Liver (tissue), 9 donors: ENCODE data around the gene YBEY. TPM values are rescaled to one million over a fixed set of nuclear protein-coding genes. Genes with fewer than 3 reads are reported as not detected.

Source experiments
- DNase-seq: peaks from one replicate; pipeline ENCODE4 v3.0.0-alpha.2; 2017; ENCODE audit warnings: low spot score
- H3K27ac ChIP-seq, 2 donors: one replicate each; pipeline ENCODE4 v1.7.0; 2013; ENCODE audit warnings: inconsistent platforms in 2 of 2, low read length in 2 of 2, control low read depth in 1 of 2, low read depth in 1 of 2, mild to moderate bottlenecking in 1 of 2
- H3K27me3 ChIP-seq, 4 donors: one replicate each; pipeline versions ENCODE4 v1.6.1 to v1.7.0; 2013; ENCODE audit warnings: low read length in 3 of 4, inconsistent platforms in 1 of 4, mild to moderate bottlenecking in 1 of 4, moderate library complexity in 1 of 4; ENCODE audit not compliant: control insufficient read depth in 4 of 4, insufficient read depth in 4 of 4
- H3K36me3 ChIP-seq, 4 donors: one replicate each; pipeline versions ENCODE4 v1.6.1 to v1.7.0; 2013; ENCODE audit warnings: low read length in 3 of 4, mild to moderate bottlenecking in 3 of 4, low read depth in 1 of 4, moderate library complexity in 1 of 4; ENCODE audit not compliant: control insufficient read depth in 4 of 4, insufficient read depth in 3 of 4
- H3K4me1 ChIP-seq, 4 donors: one replicate each; pipeline versions ENCODE4 v1.6.1 to v1.7.0; 2013; ENCODE audit warnings: low read length in 3 of 4, mild to moderate bottlenecking in 3 of 4, moderate library complexity in 1 of 4; ENCODE audit not compliant: control insufficient read depth in 4 of 4, insufficient read depth in 4 of 4
- H3K4me3 ChIP-seq, 3 donors: one replicate each; pipeline versions ENCODE4 v1.6.1 to v1.7.0; 2013; ENCODE audit warnings: low read length in 3 of 3, control low read depth in 1 of 3, low read depth in 1 of 3, mild to moderate bottlenecking in 1 of 3
- H3K9ac ChIP-seq, 2 donors: one replicate each; pipeline ENCODE4 v1.7.0; 2013; ENCODE audit warnings: low read length in 2 of 2, mild to moderate bottlenecking in 2 of 2, moderate library complexity in 2 of 2, control low read depth in 1 of 2, low read depth in 1 of 2
- H3K9me3 ChIP-seq, 4 donors: one replicate each; pipeline versions ENCODE4 v1.6.1 to v1.7.0; 2013; ENCODE audit warnings: low read length in 3 of 4; ENCODE audit not compliant: control insufficient read depth in 4 of 4
- CTCF ChIP-seq: fragments of 150-350 bp; IDR thresholded peaks from 2 replicates; pipeline ENCODE4 v1.5.1; 2017; ENCODE audit warnings: improper control_type of control experiment, low read depth, low read length; ENCODE audit not compliant: missing input control
- EGR1 ChIP-seq, 2 donors: IDR thresholded peaks; 2 replicates each; pipeline ENCODE4 v1.6.1; 2016 to 2018; ENCODE audit warnings: antibody characterized with exemption in 2 of 2, low read depth in 2 of 2
- FOXA1 ChIP-seq: IDR thresholded peaks from 2 replicates; pipeline ENCODE4 v1.6.1; 2016; ENCODE audit warnings: antibody characterized with exemption
- FOXA2 ChIP-seq: IDR thresholded peaks from 2 replicates; pipeline ENCODE4 v1.6.1; 2016; ENCODE audit warnings: antibody characterized with exemption
- GABPA ChIP-seq, 2 donors: IDR thresholded peaks in 1 of 2; conservative IDR thresholded peaks in 1 of 2; 2 replicates each; pipeline ENCODE4 v1.6.1; 2016; ENCODE audit warnings: antibody characterized with exemption in 2 of 2, mild to moderate bottlenecking in 1 of 2, moderate library complexity in 1 of 2
- HNF4A ChIP-seq, 2 donors: conservative IDR thresholded peaks; 2 replicates each; pipeline ENCODE4 v1.6.1; 2016; ENCODE audit warnings: antibody characterized with exemption in 2 of 2, mild to moderate bottlenecking in 2 of 2
- HNF4G ChIP-seq: IDR thresholded peaks from 2 replicates; pipeline ENCODE4 v1.6.1; 2016; ENCODE audit warnings: antibody characterized with exemption
- JUND ChIP-seq, 2 donors: IDR thresholded peaks; 2 replicates each; pipeline ENCODE4 v1.6.1; 2016; ENCODE audit warnings: antibody characterized with exemption in 2 of 2
- NR2F2 ChIP-seq: IDR thresholded peaks from 2 replicates; pipeline ENCODE4 v1.6.1; 2016; ENCODE audit warnings: antibody characterized with exemption
- RAD21 ChIP-seq, 2 donors: IDR thresholded peaks; 2 replicates each; pipeline ENCODE4 v1.6.1; 2016; ENCODE audit warnings: antibody characterized with exemption in 2 of 2, mild to moderate bottlenecking in 2 of 2
- RXRA ChIP-seq, 2 donors: IDR thresholded peaks; 2 replicates each; pipeline ENCODE4 v1.6.1; 2017 to 2018; ENCODE audit warnings: antibody characterized with exemption in 2 of 2, mild to moderate bottlenecking in 1 of 2
- SP1 ChIP-seq: IDR thresholded peaks from 2 replicates; pipeline ENCODE4 v1.6.1; 2018; ENCODE audit warnings: antibody characterized with exemption, mild to moderate bottlenecking
- TAF1 ChIP-seq: conservative IDR thresholded peaks from 2 replicates; pipeline ENCODE4 v1.6.1; 2016; ENCODE audit warnings: antibody characterized with exemption, mild to moderate bottlenecking
- YY1 ChIP-seq: IDR thresholded peaks from 2 replicates; pipeline ENCODE4 v1.6.1; 2016; ENCODE audit warnings: antibody characterized with exemption, mild to moderate bottlenecking
- WGBS: extraction: QIAGEN DNeasy Blood & Tissue Kit; methylation state at CpG from one replicate; pipeline ENCODE4 v1.1.7; 2013; 5-methylcytosine and 5-hydroxymethylcytosine counted together
- polyA plus RNA-seq, 2 donors: library from polyadenylated mRNA; stranded (reverse) in 1 of 2; unstranded in 1 of 2; fragments of 200-250 nt in 1 of 2; fragments of >200 nt in 1 of 2; fragmentation: Nextera tagmentation in 1 of 2; extraction: Ambion mirVana in 1 of 2; gene quantifications; one replicate each; pipeline versions ENCODE4 v1.2.1 to v1.2.3, GENCODE V29; 2013 to 2015
- total RNA-seq, 2 donors: library from RNA; depleted of rRNA; stranded (reverse); fragments of >200 nt; gene quantifications; one replicate each; pipeline ENCODE4 v1.2.3, GENCODE V29; 2014
- TF ChIP-seq, protein P1 (sequence below): IDR thresholded peaks from 2 replicates; pipeline ENCODE4 v1.6.1; 2016; ENCODE audit warnings: antibody characterized with exemption
- TF ChIP-seq, protein P2 (sequence below): IDR thresholded peaks from 2 replicates; pipeline ENCODE4 v1.6.1; 2016; ENCODE audit warnings: antibody characterized with exemption
- TF ChIP-seq, protein P3 (sequence below): IDR thresholded peaks from 2 replicates; pipeline ENCODE4 v1.6.1; 2016; ENCODE audit warnings: antibody characterized with exemption, mild to moderate bottlenecking
- donor health status: healthy.
- donor health status: healthy.
- donor health status: healthy.
- donor health status: healthy.
- donor health status: healthy.

YBEY gene
- total and polyA plus RNA-seq, 4 donors: 6.3 to 11.8 (median 10.0) TPM

DNA sequence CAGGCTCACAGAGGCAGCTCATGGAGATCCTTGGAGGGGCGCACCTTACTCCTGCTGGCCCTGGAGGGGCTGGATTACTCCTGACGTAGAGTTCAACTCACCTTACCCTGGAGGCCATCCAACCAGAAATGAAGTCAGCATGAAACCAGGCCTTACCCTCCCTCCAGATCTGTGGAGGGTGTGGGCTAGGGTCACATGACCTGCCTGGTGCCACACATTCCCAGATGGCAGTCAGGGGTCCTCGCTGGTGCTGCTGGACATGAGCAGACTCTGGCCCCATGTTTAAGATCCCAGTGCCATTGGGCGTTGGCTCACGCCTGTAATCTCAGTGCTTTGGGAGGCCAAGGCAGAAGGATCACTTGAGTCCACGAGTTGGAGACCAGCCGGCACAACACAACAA, 33.0 kb downstream of the YBEY start:
- no peak for TF ChIP-seq HNF4A (conservative IDR thresholded peaks at IDR 0.05)
- TF ChIP-seq HNF4G: no peak
- no peak for TF ChIP-seq YY1
- TF ChIP-seq NR2F2: no peak
- TF ChIP-seq EGR1 (IDR thresholded peaks at IDR 0.05; ENCODE audit: low read depth in 2 of 2): no peak
- TF ChIP-seq JUND (IDR thresholded peaks at IDR 0.05): no peak
- no peak for TF ChIP-seq SP1
- TF ChIP-seq FOXA2: no peak
- TF ChIP-seq, protein P1, sequence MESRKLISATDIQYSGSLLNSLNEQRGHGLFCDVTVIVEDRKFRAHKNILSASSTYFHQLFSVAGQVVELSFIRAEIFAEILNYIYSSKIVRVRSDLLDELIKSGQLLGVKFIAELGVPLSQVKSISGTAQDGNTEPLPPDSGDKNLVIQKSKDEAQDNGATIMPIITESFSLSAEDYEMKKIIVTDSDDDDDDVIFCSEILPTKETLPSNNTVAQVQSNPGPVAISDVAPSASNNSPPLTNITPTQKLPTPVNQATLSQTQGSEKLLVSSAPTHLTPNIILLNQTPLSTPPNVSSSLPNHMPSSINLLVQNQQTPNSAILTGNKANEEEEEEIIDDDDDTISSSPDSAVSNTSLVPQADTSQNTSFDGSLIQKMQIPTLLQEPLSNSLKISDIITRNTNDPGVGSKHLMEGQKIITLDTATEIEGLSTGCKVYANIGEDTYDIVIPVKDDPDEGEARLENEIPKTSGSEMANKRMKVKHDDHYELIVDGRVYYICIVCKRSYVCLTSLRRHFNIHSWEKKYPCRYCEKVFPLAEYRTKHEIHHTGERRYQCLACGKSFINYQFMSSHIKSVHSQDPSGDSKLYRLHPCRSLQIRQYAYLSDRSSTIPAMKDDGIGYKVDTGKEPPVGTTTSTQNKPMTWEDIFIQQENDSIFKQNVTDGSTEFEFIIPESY: no peak
- TF ChIP-seq, protein P2, sequence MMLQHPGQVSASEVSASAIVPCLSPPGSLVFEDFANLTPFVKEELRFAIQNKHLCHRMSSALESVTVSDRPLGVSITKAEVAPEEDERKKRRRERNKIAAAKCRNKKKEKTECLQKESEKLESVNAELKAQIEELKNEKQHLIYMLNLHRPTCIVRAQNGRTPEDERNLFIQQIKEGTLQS: no peak
- TF ChIP-seq RAD21 (IDR thresholded peaks at IDR 0.05): no peak
- TF ChIP-seq, protein P3, sequence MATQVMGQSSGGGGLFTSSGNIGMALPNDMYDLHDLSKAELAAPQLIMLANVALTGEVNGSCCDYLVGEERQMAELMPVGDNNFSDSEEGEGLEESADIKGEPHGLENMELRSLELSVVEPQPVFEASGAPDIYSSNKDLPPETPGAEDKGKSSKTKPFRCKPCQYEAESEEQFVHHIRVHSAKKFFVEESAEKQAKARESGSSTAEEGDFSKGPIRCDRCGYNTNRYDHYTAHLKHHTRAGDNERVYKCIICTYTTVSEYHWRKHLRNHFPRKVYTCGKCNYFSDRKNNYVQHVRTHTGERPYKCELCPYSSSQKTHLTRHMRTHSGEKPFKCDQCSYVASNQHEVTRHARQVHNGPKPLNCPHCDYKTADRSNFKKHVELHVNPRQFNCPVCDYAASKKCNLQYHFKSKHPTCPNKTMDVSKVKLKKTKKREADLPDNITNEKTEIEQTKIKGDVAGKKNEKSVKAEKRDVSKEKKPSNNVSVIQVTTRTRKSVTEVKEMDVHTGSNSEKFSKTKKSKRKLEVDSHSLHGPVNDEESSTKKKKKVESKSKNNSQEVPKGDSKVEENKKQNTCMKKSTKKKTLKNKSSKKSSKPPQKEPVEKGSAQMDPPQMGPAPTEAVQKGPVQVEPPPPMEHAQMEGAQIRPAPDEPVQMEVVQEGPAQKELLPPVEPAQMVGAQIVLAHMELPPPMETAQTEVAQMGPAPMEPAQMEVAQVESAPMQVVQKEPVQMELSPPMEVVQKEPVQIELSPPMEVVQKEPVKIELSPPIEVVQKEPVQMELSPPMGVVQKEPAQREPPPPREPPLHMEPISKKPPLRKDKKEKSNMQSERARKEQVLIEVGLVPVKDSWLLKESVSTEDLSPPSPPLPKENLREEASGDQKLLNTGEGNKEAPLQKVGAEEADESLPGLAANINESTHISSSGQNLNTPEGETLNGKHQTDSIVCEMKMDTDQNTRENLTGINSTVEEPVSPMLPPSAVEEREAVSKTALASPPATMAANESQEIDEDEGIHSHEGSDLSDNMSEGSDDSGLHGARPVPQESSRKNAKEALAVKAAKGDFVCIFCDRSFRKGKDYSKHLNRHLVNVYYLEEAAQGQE: no peak
- TF ChIP-seq RXRA (IDR thresholded peaks at IDR 0.05): no peak
- TF ChIP-seq CTCF: no peak
- no peak for TF ChIP-seq FOXA1
- 97% methylated on average over 7 of the region's 7 CpGs for WGBS
- Histone ChIP-seq H3K4me3 (no peak overlapping the region), H3K27ac (no peak overlapping the region), H3K9me3 (no peaks in the 10 kb centered on the region), H3K4me1 (peaks cover 3 to 15% (median 14%) of the 10 kb centered on the region in 4 donors), H3K27me3 (no peaks in the 10 kb centered on the region), H3K36me3 (no peaks in the 10 kb centered on the region), H3K9ac (no peak overlapping the region)
- DNase-seq: peak; percentile 55

GRCh38 chr21:46320331-46320801, 34.2 kb downstream of the YBEY start:
- no peaks in the 10 kb centered on the region for H3K36me3 ChIP-seq
- H3K4me3 ChIP-seq: no peak overlapping the region
- H3K27me3 ChIP-seq: no peaks in the 10 kb centered on the region
- H3K27ac ChIP-seq: no peak overlapping the region
- peaks cover 3 to 23% (median 19%) of the 10 kb centered on the region in 4 donors for H3K4me1 ChIP-seq
- peak; percentile 74 for DNase-seq
- H3K9ac ChIP-seq: no peak overlapping the region
- H3K9me3 ChIP-seq: no peaks in the 10 kb centered on the region
- WGBS: 71% methylated on average over 4 of the region's 4 CpGs
- TF ChIP-seq TAF1 (no peak), HNF4A (conservative IDR thresholded peaks at IDR 0.05) (no peak), GABPA (IDR thresholded peaks at IDR 0.05 in 1 of 2, conservative IDR thresholded peaks at IDR 0.05 in 1 of 2) (no peak), JUND (IDR thresholded peaks at IDR 0.05) (no peak), RXRA (IDR thresholded peaks at IDR 0.05) (no peak), EGR1 (IDR thresholded peaks at IDR 0.05; ENCODE audit: low read depth in 2 of 2) (no peak), NR2F2 (no peak)
- TF ChIP-seq, protein P1: no peak
- TF ChIP-seq, protein P2: no peak
- TF ChIP-seq, protein P3: no peak
